Erythroblast (primary cell): ENCODE results near the gene NTN1.
"Not testable (repeated sequence)": the region's sequence is repeated elsewhere in the genome, so short reads cannot be mapped to it uniquely, and the experiment has no call there.

Experiments used
- DNase-seq, 2 experiments: peaks; one replicate each; lab custom pipeline; 2025; lab: John Stamatoyannopoulos, UW
- GATA1 ChIP-seq: IDR thresholded peaks from 2 replicates; pipeline ENCODE4 v1.6.1; 2011; ENCODE audit warnings: low read depth, mild to moderate bottlenecking, control low read depth, low read length, moderate library complexity
- POLR2A ChIP-seq: IDR thresholded peaks from 2 replicates; pipeline ENCODE4 v1.6.1; 2011; ENCODE audit warnings: mild to moderate bottlenecking, low read length

The NTN1 gene

GRCh38 chr17:9104370-9105041, 83.2 kb downstream of the NTN1 start:
- no peak for TF ChIP-seq GATA1
- TF ChIP-seq POLR2A = no peak
- no peak for DNase-seq

DNA sequence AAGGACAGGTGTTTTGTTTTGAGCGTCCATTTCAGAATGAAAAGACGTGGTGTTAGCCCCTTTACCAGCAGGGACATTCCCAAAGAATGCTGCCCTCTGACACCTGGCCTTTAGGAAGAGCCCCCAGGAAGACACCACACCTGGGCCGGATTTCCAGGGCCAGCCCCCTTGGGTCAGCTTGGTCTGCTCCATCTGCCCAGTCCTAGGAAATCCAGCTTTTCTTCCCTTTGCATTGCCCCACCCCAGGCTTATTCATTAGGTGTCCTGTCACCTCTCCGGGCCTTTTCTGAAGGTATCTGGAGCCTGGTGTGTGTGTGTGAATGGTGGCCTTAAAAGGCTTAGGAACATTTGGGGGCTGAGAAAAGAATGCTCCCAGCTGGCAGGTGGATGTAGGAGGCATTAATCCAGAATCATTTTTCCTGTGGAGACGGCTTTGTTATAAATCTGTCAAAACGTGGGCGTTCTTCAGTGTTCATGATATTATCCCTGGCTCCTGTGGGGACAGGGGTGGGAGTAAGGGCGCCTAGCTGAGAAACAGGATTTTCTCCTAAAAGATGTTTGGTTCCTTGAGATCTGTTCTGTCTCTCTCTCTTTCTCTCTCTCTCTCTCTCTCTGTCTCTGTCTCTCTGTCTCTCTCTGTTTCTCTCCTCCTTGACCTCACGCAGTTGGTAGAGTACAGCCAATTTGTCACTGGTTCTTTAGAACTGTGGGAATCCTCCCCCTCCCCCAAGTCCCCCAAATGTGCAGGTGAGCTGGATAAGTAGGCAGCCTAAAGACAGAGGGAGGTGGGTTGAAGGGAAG, 84.0 kb downstream of the NTN1 start:
- TF ChIP-seq GATA1 (no peak), POLR2A (no peak)
- DNase-seq = no peak

- DNase-seq = not testable (repeated sequence)
Observed at GRCh38 chr17:9106278-9106677, 85.0 kb downstream of the NTN1 start.

DNA sequence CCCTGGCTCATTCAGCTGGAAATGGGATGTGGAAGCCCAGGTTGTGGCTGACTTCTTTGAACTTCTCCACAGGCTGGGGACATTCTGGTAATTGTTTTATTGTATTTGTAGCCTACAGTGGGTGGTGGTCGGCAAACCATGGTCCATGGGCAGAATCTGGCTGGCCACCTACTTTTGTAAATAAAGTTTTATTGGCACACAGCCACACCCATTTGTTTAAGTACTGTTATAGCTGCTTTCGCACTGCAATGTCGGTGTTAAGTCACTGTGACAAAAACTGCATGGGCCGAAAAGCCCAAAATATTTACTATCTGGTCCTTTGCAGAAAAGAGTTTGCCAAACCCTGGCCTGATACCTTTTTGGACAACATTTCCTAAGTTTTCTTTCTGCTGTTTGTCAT, 86.2 kb downstream of the NTN1 start:
- no peak for DNase-seq
- TF ChIP-seq GATA1 = no peak
- TF ChIP-seq POLR2A = no peak

DNA sequence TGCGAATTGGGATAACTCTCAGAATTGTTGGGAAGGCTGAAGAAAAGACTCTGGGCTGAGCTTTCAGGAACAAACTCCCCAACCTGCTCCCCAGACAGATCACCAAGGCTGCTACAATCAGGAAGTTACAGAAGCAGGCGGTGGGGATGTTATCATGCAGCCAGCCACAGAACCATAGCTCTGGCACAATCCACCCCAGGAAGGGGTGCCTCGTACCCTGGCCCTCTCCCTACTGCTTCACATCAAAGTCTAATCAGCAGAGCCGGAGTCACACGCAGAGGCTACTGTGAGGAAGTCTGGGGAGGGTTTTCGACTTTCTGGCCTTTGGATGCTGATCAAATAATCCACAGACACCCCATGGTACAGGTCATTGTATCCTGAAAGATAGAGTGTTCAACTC, 86.8 kb downstream of the NTN1 start:
- no peak for DNase-seq
- TF ChIP-seq POLR2A (no peak), GATA1 (no peak)

DNA sequence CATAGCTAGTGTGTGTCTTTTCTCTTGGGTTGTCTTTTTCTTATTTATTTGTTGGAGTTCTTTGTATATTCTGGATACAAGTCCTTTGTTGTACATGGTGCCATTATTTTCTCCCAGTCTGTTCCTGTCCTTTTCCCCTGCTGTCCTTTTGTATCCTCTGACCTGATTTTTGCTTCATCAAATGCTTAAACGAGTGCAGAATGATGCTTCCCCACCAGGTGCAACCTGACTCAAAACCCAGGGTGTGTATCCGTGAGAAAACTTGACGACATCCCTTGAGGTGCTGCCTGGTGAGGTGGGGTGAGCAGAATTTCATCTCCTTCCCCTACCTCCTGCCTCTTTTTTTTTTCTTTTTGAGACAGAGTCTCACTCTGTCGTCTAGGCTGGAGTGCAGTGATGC, 88.6 kb downstream of the NTN1 start:
- TF ChIP-seq POLR2A (no peak), GATA1 (no peak)
- no peak for DNase-seq

DNA sequence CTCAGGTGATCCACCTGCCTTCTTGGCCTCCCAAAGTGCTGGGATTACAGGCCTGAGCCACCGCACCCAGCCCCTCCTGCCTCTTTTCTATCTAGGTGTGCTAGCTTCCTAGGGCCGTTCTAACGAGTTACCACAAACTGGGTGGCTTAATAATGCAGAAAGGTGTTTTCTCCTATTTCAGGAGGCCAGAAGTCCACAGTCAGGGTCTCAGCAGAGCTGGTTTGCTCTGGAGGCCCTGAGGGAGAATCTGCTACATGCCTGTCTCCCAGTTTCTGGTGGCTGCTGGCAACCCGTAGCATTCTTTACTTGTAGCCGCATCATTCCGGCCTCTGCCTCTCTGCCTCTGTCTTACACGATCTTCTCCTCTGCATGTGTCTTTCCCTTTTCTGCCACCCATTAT, 89.2 kb downstream of the NTN1 start:
- no peak for DNase-seq
- TF ChIP-seq GATA1 (no peak), POLR2A (no peak)

- no peak for DNase-seq
- TF ChIP-seq GATA1 (no peak), POLR2A (no peak)
Observed at GRCh38 chr17:9115214-9116191, 94.2 kb downstream of the NTN1 start.

GRCh38 chr17:9116311-9116835, 95.1 kb downstream of the NTN1 start:
- TF ChIP-seq POLR2A = no peak
- no peak for TF ChIP-seq GATA1
- DNase-seq = no peak

- TF ChIP-seq GATA1 = no peak
- TF ChIP-seq POLR2A = no peak
Observed at GRCh38 chr17:9116861-9117568, 95.7 kb downstream of the NTN1 start.

GRCh38 chr17:9120471-9120870, 99.2 kb downstream of the NTN1 start:
- DNase-seq = no peak
- no peak for TF ChIP-seq POLR2A
- TF ChIP-seq GATA1 = no peak

More at GRCh38 chr17:9116861-9117568, 95.7 kb downstream of the NTN1 start:
- no peak for DNase-seq

- no peak for DNase-seq
- TF ChIP-seq GATA1 (no peak), POLR2A (no peak)
Observed at GRCh38 chr17:9121186-9121820, 100.0 kb downstream of the NTN1 start.
